Esophagus squamous epithelium (tissue), 4 donors: ENCODE results near the gene FTSJ3.

ENCODE experiments used
- CTCF ChIP-seq, 6 experiments: fragments of 450-650 bp in 4 of 6; fragments of 200-600 bp in 2 of 6; sonication (generic) in 2 of 6; IDR thresholded peaks; one replicate each; pipeline ENCODE4 v1.5.1; 2016 to 2019; ENCODE audit warnings: antibody characterized with exemption in 6 of 6, mild to moderate bottlenecking in 4 of 6, moderate library complexity in 4 of 6
- POLR2A ChIP-seq, 4 donors: fragments of 450-650 bp; IDR thresholded peaks; one replicate each; pipeline ENCODE4 v1.6.1; 2017; ENCODE audit warnings: antibody characterized with exemption in 4 of 4, mild to moderate bottlenecking in 4 of 4, moderate library complexity in 3 of 4

- TF ChIP-seq POLR2A (IDR thresholded peaks at IDR 0.05) (no peak), CTCF (IDR thresholded peaks at IDR 0.05) (peak in 4 of 6 experiments; percentile 34 to 70 (median 46))
These were observed 7.1 kb upstream of the FTSJ3 start for GRCh38 chr17:63834431-63835166.
